Fibroblast of lung (primary cell): Measurements from ENCODE around the gene FNDC3A. TPM values are rescaled to one million over a fixed set of nuclear protein-coding genes. Genes with fewer than 3 reads are reported as not detected.
"Not testable (repeated sequence)": the region's sequence is repeated elsewhere in the genome, so short reads cannot be mapped to it uniquely, and the experiment has no call there.

Experiments used
- DNase-seq, 2 donors: peaks; one replicate each; pipeline versions ENCODE4 v3.0.0 to v3.0.0-alpha.2; 2010; ENCODE audit warnings: low read depth in 2 of 2
- H2AFZ ChIP-seq: 2 replicates; pipeline ENCODE4 v1.5.1; 2012; ENCODE audit warnings: low read length, control low read depth, inconsistent platforms
- H3K27ac ChIP-seq: 2 replicates; pipeline ENCODE4 v1.5.1; 2011; ENCODE audit warnings: low read length, control low read depth; ENCODE audit not compliant: insufficient read depth
- H3K27me3 ChIP-seq: 2 replicates; pipeline ENCODE4 v1.5.1; 2011; ENCODE audit warnings: mild to moderate bottlenecking, low read length; ENCODE audit not compliant: control insufficient read depth, insufficient read depth
- H3K36me3 ChIP-seq: 2 replicates; pipeline ENCODE4 v1.5.1; 2011; ENCODE audit warnings: low read length; ENCODE audit not compliant: control insufficient read depth, insufficient read depth
- H3K4me1 ChIP-seq: 2 replicates; pipeline ENCODE4 v1.5.1; 2011; ENCODE audit warnings: low read length; ENCODE audit not compliant: control insufficient read depth, insufficient read depth; ENCODE audit errors: extremely low read depth
- H3K4me2 ChIP-seq: 2 replicates; pipeline ENCODE4 v1.5.1; 2011; ENCODE audit warnings: low read length, control low read depth; ENCODE audit not compliant: insufficient read depth; ENCODE audit errors: extremely low read depth
- H3K4me3 ChIP-seq, 4 experiments: fragments of 200-600 bp in 1 of 4; sonication (generic) in 1 of 4; replicated peaks in 1 of 4; 2 replicates each; pipeline ENCODE4 v1.5.1; 2011 to 2016; ENCODE audit warnings: low read length in 4 of 4, low read depth in 3 of 4, mild to moderate bottlenecking in 3 of 4, control low read depth in 2 of 4, inconsistent platforms in 1 of 4, mixed read lengths in 1 of 4; ENCODE audit not compliant: insufficient read depth in 1 of 4; ENCODE audit errors: control extremely low read depth in 1 of 4
- H3K79me2 ChIP-seq: 2 replicates; pipeline ENCODE4 v1.5.1; 2012; ENCODE audit warnings: mild to moderate bottlenecking, low read length, inconsistent platforms; ENCODE audit not compliant: control insufficient read depth, insufficient read depth
- H3K9ac ChIP-seq: 2 replicates; pipeline ENCODE4 v1.5.1; 2011; ENCODE audit warnings: mild to moderate bottlenecking, low read length, control low read depth; ENCODE audit not compliant: insufficient read depth
- H3K9me3 ChIP-seq: 2 replicates; pipeline ENCODE4 v1.5.1; 2012; ENCODE audit warnings: low read depth, low read length; ENCODE audit not compliant: control insufficient read depth, insufficient read depth
- H4K20me1 ChIP-seq: 2 replicates; pipeline ENCODE4 v1.5.1; 2011; ENCODE audit warnings: low read length; ENCODE audit not compliant: control insufficient read depth, insufficient read depth; ENCODE audit errors: extremely low read depth
- EZH2 ChIP-seq: IDR thresholded peaks from 2 replicates; pipeline ENCODE4 v1.5.1; 2012; ENCODE audit warnings: low read length, control low read depth, mild to moderate bottlenecking; ENCODE audit errors: missing control alignments
- polyA plus RNA-seq, 2 donors: library from polyadenylated mRNA; depleted of rRNA in 1 of 2; stranded (reverse) in 1 of 2; unstranded in 1 of 2; fragments of >200 nt; gene quantifications; 2 replicates each; pipeline ENCODE4 v1.2.1, GENCODE V29; 2011 to 2012; ENCODE audit warnings: missing spikeins in 1 of 2
- total RNA-seq: library from RNA; depleted of rRNA; stranded (reverse); fragments of >200 nt; gene quantifications from 2 replicates; pipeline ENCODE4 v1.2.1, GENCODE V29; 2014
- TF ChIP-seq, protein P1 (sequence below), 2 donors: IDR thresholded peaks in 1 of 2; conservative IDR thresholded peaks in 1 of 2; 1 replicate in 1 of 2; 2 replicates in 1 of 2; pipeline ENCODE4 v1.5.1; 2011 to 2012; ENCODE audit warnings: low read length in 2 of 2, control low read depth in 1 of 2, inconsistent platforms in 1 of 2, low read depth in 1 of 2, mild to moderate bottlenecking in 1 of 2

FNDC3A gene
- total and polyA plus RNA-seq, 2 donors (not counting 1 experiment from before 2014, with no cell fraction given) = 44.7 to 79.4 TPM

- peaks cover 21% of the 10 kb centered on the region for H3K79me2 ChIP-seq
- no peak overlapping the region for H3K27ac ChIP-seq
These were observed 24.5 kb downstream of the FNDC3A start for GRCh38 chr13:49000247-49000646.

DNA sequence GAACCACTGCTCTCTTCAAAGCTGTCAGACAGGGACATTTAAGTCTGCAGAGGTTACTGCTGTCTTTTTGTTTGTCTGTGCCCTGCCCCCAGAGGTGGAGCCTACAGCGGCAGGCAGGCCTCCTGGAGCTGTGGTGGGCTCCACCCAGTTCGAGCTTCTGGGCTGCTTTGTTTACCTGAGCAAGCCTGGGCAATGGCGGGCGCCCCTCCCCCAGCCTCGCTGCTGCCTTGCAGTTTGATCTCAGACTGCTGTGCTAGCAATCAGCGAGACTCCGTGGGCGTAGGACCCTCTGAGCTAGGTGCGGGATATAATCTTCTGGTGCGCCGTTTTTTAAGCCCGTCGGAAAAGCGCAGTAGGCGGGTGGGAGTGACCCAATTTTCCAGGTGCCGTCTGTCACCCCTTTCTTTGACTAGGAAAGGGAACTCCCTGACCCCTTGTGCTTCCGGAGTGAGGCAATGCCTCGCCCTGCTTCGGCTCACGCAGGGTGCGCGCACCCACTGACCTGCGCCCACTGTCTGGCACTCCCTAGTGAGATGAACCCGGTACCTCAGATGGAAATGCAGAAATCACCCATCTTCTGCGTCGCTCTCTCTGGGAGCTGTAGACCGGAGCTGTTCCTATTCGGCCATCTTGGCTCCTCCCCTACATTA lies 43.4 kb downstream of the FNDC3A start:
- H3K27me3 ChIP-seq, H3K79me2 ChIP-seq: not testable (repeated sequence)

More at GRCh38 chr13:49000247-49000646, 24.5 kb downstream of the FNDC3A start:
- H3K36me3 ChIP-seq = no peaks in the 10 kb centered on the region
- H3K9ac ChIP-seq = no peak overlapping the region
- no peaks in the 10 kb centered on the region for H3K9me3 ChIP-seq
- TF ChIP-seq, protein P1, sequence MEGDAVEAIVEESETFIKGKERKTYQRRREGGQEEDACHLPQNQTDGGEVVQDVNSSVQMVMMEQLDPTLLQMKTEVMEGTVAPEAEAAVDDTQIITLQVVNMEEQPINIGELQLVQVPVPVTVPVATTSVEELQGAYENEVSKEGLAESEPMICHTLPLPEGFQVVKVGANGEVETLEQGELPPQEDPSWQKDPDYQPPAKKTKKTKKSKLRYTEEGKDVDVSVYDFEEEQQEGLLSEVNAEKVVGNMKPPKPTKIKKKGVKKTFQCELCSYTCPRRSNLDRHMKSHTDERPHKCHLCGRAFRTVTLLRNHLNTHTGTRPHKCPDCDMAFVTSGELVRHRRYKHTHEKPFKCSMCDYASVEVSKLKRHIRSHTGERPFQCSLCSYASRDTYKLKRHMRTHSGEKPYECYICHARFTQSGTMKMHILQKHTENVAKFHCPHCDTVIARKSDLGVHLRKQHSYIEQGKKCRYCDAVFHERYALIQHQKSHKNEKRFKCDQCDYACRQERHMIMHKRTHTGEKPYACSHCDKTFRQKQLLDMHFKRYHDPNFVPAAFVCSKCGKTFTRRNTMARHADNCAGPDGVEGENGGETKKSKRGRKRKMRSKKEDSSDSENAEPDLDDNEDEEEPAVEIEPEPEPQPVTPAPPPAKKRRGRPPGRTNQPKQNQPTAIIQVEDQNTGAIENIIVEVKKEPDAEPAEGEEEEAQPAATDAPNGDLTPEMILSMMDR (conservative IDR thresholded peaks at IDR 0.05 in 1 of 2, IDR thresholded peaks at IDR 0.05 in 1 of 2; ENCODE audit: low read depth in 1 of 2, low read length in 2 of 2) = no peak
- no peak for TF ChIP-seq EZH2
- H2AFZ ChIP-seq = no peak overlapping the region
- H3K27me3 ChIP-seq = no peaks in the 10 kb centered on the region
- no peak for DNase-seq
- no peak overlapping the region for H3K4me3 ChIP-seq
- H3K4me2 ChIP-seq = no peak overlapping the region
- H3K4me1 ChIP-seq = no peaks in the 10 kb centered on the region
- no peaks in the 10 kb centered on the region for H4K20me1 ChIP-seq

GRCh38 chr13:49020328-49020727 lies 44.6 kb downstream of the FNDC3A start:
- no peaks in the 10 kb centered on the region for H3K9me3 ChIP-seq
- TF ChIP-seq, protein P1 (conservative IDR thresholded peaks at IDR 0.05 in 1 of 2, IDR thresholded peaks at IDR 0.05 in 1 of 2; ENCODE audit: low read depth in 1 of 2, low read length in 2 of 2) = no peak
- no peak for TF ChIP-seq EZH2

More for the DNA sequence above, 43.4 kb downstream of the FNDC3A start:
- H3K27ac ChIP-seq, H4K20me1 ChIP-seq, H3K36me3 ChIP-seq, H2AFZ ChIP-seq, H3K9me3 ChIP-seq, H3K4me3 ChIP-seq, H3K4me1 ChIP-seq, DNase-seq, H3K9ac ChIP-seq, H3K4me2 ChIP-seq: not testable (repeated sequence)

More at GRCh38 chr13:49020328-49020727, 44.6 kb downstream of the FNDC3A start:
- H3K27me3 ChIP-seq = no peaks in the 10 kb centered on the region
- no peak overlapping the region for H3K4me3 ChIP-seq
- H3K4me1 ChIP-seq = peaks cover 5% of the 10 kb centered on the region
- H4K20me1 ChIP-seq = no peaks in the 10 kb centered on the region
- no peaks in the 10 kb centered on the region for H3K36me3 ChIP-seq
- H3K27ac ChIP-seq = no peak overlapping the region
- DNase-seq = no peak
- H2AFZ ChIP-seq = no peak overlapping the region
- peaks cover 5% of the 10 kb centered on the region for H3K79me2 ChIP-seq
- H3K4me2 ChIP-seq = no peak overlapping the region
- no peak overlapping the region for H3K9ac ChIP-seq
